GM10266 (cell line): ENCODE results near the gene FDXR.

ENCODE experiments used
- DNase-seq: peaks from one replicate; pipeline ENCODE4 v3.0.0; 2012; ENCODE audit errors: extremely low spot score
- TF ChIP-seq, protein P1 (sequence below): IDR thresholded peaks from 2 replicates; pipeline ENCODE4 v1.5.1; 2012; ENCODE audit warnings: mild to moderate bottlenecking, low read depth; ENCODE audit not compliant: control insufficient read depth, insufficient read depth; ENCODE audit errors: missing control alignments

The FDXR gene

DNA sequence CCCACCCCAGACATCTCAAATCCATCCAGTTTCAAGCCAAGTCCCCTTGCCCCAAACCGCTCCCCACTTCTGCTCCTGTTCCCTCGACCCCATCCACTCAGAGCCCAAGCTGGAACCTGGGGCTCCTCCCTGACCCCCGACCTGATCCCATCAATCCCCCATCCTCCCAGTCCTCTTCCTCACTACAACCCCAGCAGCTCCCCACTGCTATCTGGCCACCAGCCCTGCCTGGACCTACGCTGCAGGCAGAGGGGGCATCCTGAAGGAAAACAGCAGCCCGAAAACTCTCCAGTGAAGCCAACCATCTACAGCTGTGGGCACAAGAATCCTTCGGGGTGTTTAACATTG lies 3.9 kb downstream of the FDXR start:
- DNase-seq = no peak
- TF ChIP-seq, protein P1, sequence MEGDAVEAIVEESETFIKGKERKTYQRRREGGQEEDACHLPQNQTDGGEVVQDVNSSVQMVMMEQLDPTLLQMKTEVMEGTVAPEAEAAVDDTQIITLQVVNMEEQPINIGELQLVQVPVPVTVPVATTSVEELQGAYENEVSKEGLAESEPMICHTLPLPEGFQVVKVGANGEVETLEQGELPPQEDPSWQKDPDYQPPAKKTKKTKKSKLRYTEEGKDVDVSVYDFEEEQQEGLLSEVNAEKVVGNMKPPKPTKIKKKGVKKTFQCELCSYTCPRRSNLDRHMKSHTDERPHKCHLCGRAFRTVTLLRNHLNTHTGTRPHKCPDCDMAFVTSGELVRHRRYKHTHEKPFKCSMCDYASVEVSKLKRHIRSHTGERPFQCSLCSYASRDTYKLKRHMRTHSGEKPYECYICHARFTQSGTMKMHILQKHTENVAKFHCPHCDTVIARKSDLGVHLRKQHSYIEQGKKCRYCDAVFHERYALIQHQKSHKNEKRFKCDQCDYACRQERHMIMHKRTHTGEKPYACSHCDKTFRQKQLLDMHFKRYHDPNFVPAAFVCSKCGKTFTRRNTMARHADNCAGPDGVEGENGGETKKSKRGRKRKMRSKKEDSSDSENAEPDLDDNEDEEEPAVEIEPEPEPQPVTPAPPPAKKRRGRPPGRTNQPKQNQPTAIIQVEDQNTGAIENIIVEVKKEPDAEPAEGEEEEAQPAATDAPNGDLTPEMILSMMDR = no peak

DNA sequence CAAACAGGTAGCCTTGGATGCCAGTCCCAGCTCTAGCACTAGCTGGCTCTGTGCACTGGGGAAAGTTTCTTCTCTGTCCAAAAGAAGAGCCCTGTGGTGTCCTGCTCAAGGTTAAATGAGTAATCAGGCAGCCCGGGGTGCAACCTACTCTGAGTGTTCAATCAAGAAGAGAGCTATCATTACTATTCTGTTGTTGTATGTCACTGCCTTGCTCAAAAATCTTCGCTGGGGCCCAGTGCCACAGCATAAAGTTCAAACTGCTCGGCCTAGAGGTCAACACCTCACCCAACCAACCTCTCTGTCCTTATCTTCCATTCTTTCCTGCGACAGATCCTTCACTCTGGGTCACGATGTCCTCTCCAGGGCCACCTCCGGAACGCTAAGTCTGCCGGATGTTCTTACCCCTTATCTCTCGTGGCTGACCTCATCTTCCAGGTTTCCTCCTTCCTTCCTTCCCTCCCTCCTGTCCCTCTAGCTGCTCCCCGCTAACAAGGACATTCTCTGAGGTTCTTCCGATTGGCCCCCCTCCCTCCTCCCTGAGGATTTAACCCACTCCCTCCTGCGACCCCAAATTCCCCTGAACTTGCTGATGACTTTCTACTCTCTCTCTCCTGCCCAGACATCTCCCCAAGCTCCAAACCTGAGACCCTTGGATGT lies 4.4 kb downstream of the FDXR start:
- no peak for DNase-seq
- TF ChIP-seq, protein P1 = no peak

DNA sequence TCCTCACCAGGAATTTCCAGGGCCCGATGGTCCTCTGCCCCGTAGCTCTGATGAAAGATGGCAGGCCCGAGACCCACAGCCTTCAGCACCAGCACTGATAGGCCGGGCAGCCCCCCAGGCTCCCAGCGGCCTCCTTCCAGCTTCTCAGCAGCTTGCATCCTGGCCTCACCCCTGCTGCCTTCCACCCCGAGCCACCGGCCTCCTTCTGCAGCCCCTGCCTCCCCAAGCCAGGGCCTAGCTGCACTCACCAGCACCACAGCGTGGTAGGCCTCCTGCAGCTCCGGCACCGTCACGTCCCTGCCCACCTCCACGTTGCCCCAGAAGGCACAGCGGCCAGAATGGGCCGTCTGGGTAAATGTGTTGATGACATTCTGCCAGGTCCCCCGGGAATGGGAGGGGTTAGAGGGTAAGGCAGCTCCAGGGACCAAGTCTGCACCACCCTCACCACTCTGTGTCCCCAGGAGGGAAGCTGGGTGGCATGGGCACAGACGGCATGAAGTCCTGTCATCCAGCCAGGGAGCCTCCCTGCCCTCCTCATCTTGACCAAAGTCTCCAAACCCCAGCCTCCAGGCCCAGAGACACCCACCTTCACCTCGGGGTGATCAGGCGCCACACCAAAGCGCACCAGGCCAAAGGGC lies 6.5 kb downstream of the FDXR start:
- TF ChIP-seq, protein P1 = no peak
- no peak for DNase-seq

DNA sequence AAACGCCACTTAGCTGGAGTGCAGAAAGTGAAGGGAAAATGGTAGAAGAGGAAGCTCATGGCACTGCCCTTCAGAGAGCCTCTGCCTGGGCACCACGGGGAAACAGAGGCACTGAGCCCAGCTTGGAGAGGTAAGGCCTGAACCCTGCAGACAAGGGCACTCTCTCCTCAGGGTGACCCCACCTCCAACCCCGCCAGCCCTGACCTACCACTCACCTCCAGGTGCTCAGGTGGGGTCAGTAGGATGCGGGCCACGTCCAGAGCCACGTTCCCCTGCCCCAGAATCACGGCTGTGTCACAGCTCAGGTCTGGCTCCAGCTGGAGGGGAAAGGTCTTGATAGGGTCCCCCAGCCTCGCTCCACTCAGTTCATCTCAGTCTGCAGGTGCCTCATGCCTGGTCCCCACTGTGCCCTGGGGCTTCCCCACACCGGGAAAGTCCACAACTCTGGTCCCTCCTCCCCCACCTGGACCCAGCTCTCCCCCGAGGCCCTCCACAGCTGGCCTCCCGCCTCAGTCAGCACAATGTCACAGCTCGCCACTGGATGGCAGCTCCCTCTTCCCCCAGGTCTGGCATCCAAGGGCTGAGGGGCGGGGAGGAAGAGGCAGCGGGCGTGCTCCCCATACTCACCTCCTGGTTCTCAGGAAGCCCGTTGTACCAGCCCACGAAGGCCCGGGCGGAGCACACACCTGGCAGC lies 7.1 kb downstream of the FDXR start:
- TF ChIP-seq, protein P1 = no peak
- DNase-seq = no peak

DNA sequence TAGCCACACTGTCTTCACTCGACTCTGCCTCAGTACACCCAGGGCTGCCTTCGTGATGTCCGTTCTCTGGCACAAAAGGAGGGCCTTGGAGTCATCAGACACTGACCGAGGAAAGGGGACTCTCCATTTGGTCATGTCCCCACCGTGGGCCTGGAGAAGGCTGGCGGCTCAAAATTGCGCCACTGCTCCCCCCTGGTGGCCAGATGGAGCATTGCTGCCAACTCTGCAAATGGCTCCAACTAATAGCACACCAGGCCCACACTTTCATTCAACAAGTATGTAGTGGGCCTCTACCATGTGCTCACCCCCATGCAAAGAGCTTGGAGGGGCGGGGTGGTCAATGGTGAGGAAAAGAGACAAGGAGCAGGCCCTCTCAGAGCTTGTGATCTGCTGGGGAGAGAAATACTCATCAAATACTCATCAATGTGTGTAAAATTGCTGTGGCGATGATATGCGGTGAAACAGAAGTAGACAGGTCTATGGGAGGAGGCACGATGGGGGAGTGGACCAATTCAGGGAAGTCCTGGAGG lies 7.9 kb downstream of the FDXR start:
- DNase-seq = peak; percentile 87
- TF ChIP-seq, protein P1 = peak; percentile 98

DNA sequence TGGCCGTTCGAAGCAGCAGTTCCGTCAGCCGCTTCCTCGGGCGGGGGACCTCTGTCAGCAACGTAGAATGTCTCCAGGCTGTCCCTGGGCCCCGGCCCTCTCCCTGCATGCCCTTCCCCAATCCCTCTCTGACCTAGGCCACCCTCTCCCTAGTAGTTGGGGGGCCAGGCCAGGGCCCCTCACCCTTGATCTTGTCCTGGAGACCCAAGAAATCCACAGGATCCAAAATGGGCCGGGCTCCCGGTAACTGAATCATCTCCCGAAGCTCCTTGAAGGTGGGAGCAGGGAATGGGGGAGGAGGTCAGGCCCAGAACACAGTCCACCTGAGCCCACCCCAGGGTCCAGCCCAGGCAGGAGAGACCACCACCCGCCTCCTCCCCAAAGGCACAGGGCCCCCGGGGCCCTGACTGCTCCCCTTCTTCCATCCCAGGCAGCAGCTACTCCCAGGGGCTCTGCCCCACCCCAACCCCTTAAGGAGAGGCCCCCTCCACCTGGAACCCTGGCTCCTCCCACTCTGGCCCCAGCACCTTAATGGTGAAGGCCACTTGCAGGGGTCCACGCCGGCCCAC lies 8.4 kb downstream of the FDXR start:
- DNase-seq = no peak
- TF ChIP-seq, protein P1 = no peak
